Measurements from ENCODE around the gene EARS2.
A peak's percentile ranks its signal among the peaks of the same experiment; 100 is the strongest.

The EARS2 gene

DNA sequence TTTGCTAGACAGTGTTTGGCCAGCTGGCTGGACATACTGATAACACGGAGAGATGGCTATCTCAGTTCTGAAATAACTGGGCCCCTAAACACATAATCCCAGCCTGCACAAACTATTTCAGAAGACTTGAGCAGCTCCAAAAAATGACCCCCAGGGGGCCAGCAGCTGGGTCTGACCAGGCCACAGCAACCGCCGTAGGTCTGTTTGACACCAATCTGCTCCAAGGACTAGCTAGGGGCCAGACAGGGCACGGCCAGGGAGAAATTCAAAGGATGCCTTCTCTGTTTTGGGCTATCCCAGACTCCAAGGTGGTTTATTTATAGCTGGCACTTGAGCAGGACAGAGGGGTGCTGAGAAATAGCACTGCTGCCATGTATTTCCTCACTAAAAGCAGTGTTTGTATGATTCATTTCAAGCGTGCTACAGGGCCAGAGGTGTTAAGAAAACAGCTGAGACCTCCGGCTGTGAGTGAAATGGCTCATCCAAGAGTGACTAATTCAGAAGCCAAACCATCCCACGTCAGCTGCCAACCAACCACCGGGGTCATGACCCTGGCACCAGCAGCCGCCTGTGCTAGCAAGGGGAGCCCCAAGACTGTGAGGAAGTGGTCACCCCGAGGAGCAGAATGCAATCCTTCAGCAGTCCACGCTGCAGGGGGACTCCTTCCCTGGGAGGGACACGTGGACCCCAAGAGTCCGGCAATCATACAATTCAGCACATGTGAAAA is 52.5 kb downstream of the EARS2 start:
- peaks cover 20% of the 10 kb centered on the region for H3K4me1 ChIP-seq (ENCODE audit: insufficient read depth, poor library complexity, severe bottlenecking)
- ATAC-seq (ENCODE audit: low read depth) (peak; percentile 87), DNase-seq (ENCODE audit: low spot score) (peak; percentile 86)
- H3K36me3 ChIP-seq (ENCODE audit: low read depth): no peaks in the 10 kb centered on the region
- peak overlapping the region; percentile 17 for H3K27ac ChIP-seq (ENCODE audit: poor library complexity, severe bottlenecking)
- H3K9me3 ChIP-seq (ENCODE audit: severe bottlenecking): no peaks in the 10 kb centered on the region
- TF ChIP-seq, protein P1, sequence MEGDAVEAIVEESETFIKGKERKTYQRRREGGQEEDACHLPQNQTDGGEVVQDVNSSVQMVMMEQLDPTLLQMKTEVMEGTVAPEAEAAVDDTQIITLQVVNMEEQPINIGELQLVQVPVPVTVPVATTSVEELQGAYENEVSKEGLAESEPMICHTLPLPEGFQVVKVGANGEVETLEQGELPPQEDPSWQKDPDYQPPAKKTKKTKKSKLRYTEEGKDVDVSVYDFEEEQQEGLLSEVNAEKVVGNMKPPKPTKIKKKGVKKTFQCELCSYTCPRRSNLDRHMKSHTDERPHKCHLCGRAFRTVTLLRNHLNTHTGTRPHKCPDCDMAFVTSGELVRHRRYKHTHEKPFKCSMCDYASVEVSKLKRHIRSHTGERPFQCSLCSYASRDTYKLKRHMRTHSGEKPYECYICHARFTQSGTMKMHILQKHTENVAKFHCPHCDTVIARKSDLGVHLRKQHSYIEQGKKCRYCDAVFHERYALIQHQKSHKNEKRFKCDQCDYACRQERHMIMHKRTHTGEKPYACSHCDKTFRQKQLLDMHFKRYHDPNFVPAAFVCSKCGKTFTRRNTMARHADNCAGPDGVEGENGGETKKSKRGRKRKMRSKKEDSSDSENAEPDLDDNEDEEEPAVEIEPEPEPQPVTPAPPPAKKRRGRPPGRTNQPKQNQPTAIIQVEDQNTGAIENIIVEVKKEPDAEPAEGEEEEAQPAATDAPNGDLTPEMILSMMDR (IDR thresholded peaks at IDR 0.05; ENCODE audit: poor library complexity, severe bottlenecking): no peak
- H3K27me3 ChIP-seq (ENCODE audit: insufficient read depth, poor library complexity, severe bottlenecking): no peaks in the 10 kb centered on the region
- H3K4me3 ChIP-seq (ENCODE audit: severe bottlenecking): no peak overlapping the region

GRCh38 chr16:23504076-23504452 is 53.1 kb downstream of the EARS2 start:
- H3K27me3 ChIP-seq (ENCODE audit: insufficient read depth, poor library complexity, severe bottlenecking): no peaks in the 10 kb centered on the region
- no peak overlapping the region for H3K4me3 ChIP-seq (ENCODE audit: severe bottlenecking)
- TF ChIP-seq, protein P1 (IDR thresholded peaks at IDR 0.05; ENCODE audit: poor library complexity, severe bottlenecking): no peak
- H3K4me1 ChIP-seq (ENCODE audit: insufficient read depth, poor library complexity, severe bottlenecking): peaks cover 20% of the 10 kb centered on the region
- no peaks in the 10 kb centered on the region for H3K9me3 ChIP-seq (ENCODE audit: severe bottlenecking)
- H3K27ac ChIP-seq (ENCODE audit: poor library complexity, severe bottlenecking): peak overlapping the region; percentile 17
- no peak for DNase-seq (ENCODE audit: low spot score)
- 0 out of 3 replicates have a peak, but pooled peaks have one; percentile 12 for ATAC-seq (ENCODE audit: low read depth)
- no peaks in the 10 kb centered on the region for H3K36me3 ChIP-seq (ENCODE audit: low read depth)

GRCh38 chr16:23502466-23502865 is 54.7 kb downstream of the EARS2 start:
- ATAC-seq (ENCODE audit: low read depth) (no peak), DNase-seq (ENCODE audit: low spot score) (no peak)
- no peaks in the 10 kb centered on the region for H3K27me3 ChIP-seq (ENCODE audit: insufficient read depth, poor library complexity, severe bottlenecking)
- no peak overlapping the region for H3K27ac ChIP-seq (ENCODE audit: poor library complexity, severe bottlenecking)
- TF ChIP-seq, protein P1 (IDR thresholded peaks at IDR 0.05; ENCODE audit: poor library complexity, severe bottlenecking): no peak
- H3K36me3 ChIP-seq (ENCODE audit: low read depth): no peaks in the 10 kb centered on the region
- H3K4me3 ChIP-seq (ENCODE audit: severe bottlenecking): no peak overlapping the region
- peaks cover 24% of the 10 kb centered on the region for H3K4me1 ChIP-seq (ENCODE audit: insufficient read depth, poor library complexity, severe bottlenecking)
- H3K9me3 ChIP-seq (ENCODE audit: severe bottlenecking): no peaks in the 10 kb centered on the region

- Histone ChIP-seq H3K4me3 (ENCODE audit: severe bottlenecking) (no peak overlapping the region), H3K9me3 (ENCODE audit: severe bottlenecking) (no peaks in the 10 kb centered on the region), H3K27ac (ENCODE audit: poor library complexity, severe bottlenecking) (no peak overlapping the region), H3K36me3 (ENCODE audit: low read depth) (no peaks in the 10 kb centered on the region), H3K4me1 (ENCODE audit: insufficient read depth, poor library complexity, severe bottlenecking) (peaks cover 29% of the 10 kb centered on the region), H3K27me3 (ENCODE audit: insufficient read depth, poor library complexity, severe bottlenecking) (no peaks in the 10 kb centered on the region)
- TF ChIP-seq, protein P1 (IDR thresholded peaks at IDR 0.05; ENCODE audit: poor library complexity, severe bottlenecking): no peak
- ATAC-seq (ENCODE audit: low read depth): no peak
- no peak for DNase-seq (ENCODE audit: low spot score)
These were observed 55.9 kb downstream of the EARS2 start for GRCh38 chr16:23501291-23501690.

DNA sequence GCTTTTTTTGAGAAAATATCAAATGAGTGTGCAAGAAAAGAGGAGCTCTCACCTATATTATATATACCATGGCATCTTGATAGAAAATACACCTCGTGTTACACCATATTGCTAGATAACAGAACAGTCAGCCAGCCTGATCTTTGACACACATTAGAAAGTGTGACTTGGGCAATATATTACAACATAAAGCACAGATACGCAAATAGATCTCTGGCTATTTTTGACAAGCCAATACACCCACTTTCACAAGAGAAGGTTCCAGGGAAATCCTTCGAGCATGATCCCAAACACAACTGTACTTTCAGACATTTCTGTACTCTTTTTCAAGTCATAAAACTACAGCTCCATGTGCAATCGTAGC is 56.3 kb downstream of the EARS2 start:
- Histone ChIP-seq H3K27me3 (ENCODE audit: insufficient read depth, poor library complexity, severe bottlenecking) (no peaks in the 10 kb centered on the region), H3K27ac (ENCODE audit: poor library complexity, severe bottlenecking) (no peak overlapping the region), H3K4me3 (ENCODE audit: severe bottlenecking) (no peak overlapping the region), H3K36me3 (ENCODE audit: low read depth) (peaks cover under 1% of the 10 kb centered on the region), H3K9me3 (ENCODE audit: severe bottlenecking) (no peaks in the 10 kb centered on the region), H3K4me1 (ENCODE audit: insufficient read depth, poor library complexity, severe bottlenecking) (peaks cover 29% of the 10 kb centered on the region)
- TF ChIP-seq, protein P1 (IDR thresholded peaks at IDR 0.05; ENCODE audit: poor library complexity, severe bottlenecking): no peak
- ATAC-seq (ENCODE audit: low read depth) (no peak), DNase-seq (ENCODE audit: low spot score) (no peak)
